Fibroblast of pulmonary artery (primary cell): Measurements from ENCODE around the gene DDIT4L.

Source experiments
- DNase-seq: peaks from one replicate; pipeline ENCODE4 v3.0.0-alpha.2; 2010; ENCODE audit warnings: low read depth
- H3K4me3 ChIP-seq: replicated peaks from 2 replicates; pipeline ENCODE4 v1.5.1; 2011; ENCODE audit warnings: low read depth, mild to moderate bottlenecking, control low read depth, low read length, moderate library complexity
- TF ChIP-seq, protein P1 (sequence below): IDR thresholded peaks from 2 replicates; pipeline ENCODE4 v1.5.1; 2011; ENCODE audit warnings: mild to moderate bottlenecking, control low read depth, low read length, inconsistent platforms; ENCODE audit errors: missing control alignments

The DDIT4L gene

DNA sequence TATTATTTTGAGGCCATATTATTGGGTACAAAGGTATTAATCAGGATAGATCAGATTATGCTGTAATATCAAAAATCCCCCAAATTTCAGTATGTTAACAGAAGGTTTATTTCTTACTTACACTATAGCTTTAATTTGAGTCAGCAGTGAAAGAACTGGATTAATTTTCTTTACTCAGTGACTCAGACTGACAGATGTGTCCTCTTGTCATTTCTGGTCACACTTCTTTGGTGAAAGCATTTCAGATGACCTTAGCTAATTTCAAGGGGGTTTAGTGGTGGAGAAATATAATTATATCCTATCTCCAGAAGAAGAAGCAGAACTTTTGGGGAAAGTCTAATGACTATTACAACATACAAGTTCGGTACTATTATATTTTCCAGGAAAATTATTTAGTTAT, 12.4 kb downstream of the DDIT4L start:
- H3K4me3 ChIP-seq = no peak overlapping the region
- TF ChIP-seq, protein P1, sequence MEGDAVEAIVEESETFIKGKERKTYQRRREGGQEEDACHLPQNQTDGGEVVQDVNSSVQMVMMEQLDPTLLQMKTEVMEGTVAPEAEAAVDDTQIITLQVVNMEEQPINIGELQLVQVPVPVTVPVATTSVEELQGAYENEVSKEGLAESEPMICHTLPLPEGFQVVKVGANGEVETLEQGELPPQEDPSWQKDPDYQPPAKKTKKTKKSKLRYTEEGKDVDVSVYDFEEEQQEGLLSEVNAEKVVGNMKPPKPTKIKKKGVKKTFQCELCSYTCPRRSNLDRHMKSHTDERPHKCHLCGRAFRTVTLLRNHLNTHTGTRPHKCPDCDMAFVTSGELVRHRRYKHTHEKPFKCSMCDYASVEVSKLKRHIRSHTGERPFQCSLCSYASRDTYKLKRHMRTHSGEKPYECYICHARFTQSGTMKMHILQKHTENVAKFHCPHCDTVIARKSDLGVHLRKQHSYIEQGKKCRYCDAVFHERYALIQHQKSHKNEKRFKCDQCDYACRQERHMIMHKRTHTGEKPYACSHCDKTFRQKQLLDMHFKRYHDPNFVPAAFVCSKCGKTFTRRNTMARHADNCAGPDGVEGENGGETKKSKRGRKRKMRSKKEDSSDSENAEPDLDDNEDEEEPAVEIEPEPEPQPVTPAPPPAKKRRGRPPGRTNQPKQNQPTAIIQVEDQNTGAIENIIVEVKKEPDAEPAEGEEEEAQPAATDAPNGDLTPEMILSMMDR = no peak
- no peak for DNase-seq

DNA sequence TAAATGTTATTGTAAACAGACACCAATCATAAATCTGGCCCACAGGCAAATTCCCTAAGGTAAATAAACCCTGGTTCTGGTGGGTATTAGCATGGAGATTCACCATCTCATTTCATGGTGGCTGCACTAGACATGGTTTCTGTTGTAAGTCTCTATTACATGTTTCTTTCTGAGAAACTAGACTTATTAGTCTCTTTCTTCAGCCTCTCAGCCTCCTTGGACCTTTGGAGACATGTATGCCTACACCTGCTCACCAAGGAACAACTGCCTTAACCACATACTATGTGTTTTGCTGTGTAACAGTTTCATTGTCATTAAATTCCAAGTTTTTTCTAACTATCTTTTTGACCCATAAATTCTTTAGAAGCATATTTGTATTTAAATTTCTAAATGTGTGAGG, 13.1 kb downstream of the DDIT4L start:
- H3K4me3 ChIP-seq = no peak overlapping the region
- no peak for DNase-seq
- TF ChIP-seq, protein P1 = no peak

DNA sequence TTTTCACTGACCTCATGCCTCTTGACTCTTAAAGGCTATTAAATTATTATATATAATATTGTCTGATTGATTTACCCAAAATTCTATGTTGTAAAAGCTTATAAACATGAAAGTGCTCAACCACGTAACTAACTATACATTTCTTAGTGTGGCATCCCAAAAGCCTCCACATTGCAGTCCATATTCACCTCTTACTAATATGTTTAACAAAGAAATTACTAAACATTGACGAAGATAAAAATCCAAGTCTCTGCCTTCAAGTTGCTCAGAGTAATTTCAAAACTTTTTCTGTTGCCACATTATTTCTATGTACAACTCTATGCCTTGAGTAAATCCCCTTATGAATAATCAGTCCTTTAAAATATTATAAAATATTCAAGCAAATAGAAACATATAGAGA, 14.4 kb downstream of the DDIT4L start:
- H3K4me3 ChIP-seq = no peak overlapping the region
- TF ChIP-seq, protein P1 = no peak
- no peak for DNase-seq

DNA sequence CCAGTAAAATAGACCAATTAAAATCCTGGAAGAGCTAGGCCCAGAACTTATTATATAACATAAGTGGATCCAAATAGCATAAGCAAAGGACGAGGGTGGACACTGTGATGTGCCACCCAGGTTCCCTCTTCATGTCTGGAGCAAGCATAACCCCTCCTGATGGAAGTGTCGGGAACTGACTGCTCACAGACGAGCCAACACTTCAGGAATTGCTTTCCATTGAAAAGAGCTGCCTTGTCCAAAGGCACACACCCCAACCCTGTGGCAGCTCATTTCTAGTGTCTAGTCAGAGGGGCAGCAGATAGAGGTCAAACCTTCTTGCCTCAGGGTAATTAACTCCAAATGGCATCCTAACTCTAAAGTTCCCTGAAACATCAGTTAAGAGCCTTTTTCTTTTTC, 15.3 kb downstream of the DDIT4L start:
- TF ChIP-seq, protein P1 = no peak
- DNase-seq = no peak
- no peak overlapping the region for H3K4me3 ChIP-seq

DNA sequence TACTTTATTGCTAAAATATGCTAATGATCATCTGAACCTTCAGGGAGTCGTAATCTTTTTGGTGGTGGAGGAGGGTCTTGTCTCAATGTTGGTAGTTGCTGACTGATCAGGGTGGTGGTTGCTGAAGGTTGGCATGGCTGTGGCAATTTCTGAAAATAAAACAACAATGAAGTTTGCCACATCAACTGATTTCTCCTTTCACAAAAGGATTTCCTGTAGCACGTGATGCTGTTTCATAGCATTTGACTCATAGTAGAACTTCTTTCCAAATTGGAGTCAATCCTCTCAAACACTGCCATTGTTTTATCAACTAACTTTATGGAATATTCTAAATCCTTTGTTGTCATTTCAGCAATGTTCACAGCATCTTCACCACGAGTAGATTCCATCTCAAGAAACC, 19.3 kb downstream of the DDIT4L start:
- H3K4me3 ChIP-seq = no peak overlapping the region
- peak; percentile 51 for DNase-seq
- TF ChIP-seq, protein P1 = no peak

DNA sequence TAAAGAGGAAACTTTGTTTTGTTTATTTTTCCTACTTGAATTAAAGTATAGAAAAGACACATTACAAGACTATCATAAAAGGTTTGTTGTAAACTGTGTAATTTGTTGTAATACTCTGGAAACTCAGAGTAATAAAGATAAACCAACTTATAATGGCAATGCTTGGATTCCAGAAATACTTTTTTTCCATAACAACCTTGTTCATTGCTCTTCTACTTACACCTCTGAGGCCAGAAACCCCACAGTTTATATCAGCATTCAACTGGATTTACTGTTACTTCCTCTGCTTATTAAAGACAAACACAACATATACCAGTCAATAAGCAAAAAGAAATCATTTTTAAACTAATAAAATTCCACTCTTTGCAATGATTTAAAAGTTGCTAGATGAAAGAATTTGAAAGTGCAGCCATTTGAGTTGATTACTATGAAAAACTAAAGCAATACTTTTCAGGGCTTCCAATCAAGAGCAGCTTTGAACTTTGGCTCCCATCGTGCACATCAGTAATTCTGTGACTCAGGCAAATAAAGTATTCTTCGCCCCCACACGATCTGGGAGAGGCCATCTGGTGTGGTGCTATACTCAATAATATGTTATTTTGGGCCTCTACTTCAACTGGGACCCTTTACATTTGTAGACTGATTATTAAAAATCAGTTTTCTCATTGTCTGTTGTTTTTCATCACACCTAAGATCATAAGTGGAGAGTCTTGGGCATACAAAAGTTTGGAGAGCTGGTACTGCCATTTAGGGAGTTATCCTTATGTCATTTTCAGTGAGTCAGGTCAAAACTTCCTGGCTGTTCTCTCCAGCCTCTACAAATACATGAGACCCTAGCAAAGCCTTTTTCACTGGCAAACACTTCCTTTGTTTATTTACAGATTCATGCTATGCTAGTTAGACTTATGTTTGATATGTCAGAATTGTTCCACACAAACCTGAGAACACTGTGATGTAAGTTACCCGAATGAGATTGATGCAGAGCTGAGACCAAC, 20.5 kb downstream of the DDIT4L start:
- TF ChIP-seq, protein P1 = no peak
- no peak overlapping the region for H3K4me3 ChIP-seq
- no peak for DNase-seq

DNA sequence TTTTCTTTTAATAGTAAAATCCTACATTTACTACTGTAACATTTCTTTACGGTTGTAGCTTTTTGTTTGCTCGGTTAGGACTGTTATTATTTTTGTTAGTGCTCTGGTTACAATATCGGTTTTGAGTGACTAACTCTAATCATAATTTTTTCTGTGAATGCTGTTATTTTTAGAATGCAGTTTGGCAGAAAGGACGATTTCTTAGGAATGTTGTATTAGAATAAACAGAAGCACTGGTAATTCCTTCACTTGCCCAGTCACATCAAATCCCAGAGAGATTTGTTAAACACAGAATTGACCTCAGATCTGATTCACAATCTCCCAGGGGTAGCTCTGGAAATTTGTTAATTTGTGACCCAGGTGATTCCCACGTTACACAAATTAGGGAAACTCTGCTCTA, 21.7 kb downstream of the DDIT4L start:
- TF ChIP-seq, protein P1 = no peak
- H3K4me3 ChIP-seq = no peak overlapping the region
- DNase-seq = peak; percentile 58
